Neural progenitor cell (in vitro differentiated cells): Measurements from ENCODE around the gene MAP2.

Experiments
- EZH2 ChIP-seq: fragments of 200-600 bp; sonication (generic); IDR thresholded peaks from 2 replicates; pipeline ENCODE4 v1.6.1; 2017; ENCODE audit warnings: antibody characterized with exemption, mild to moderate bottlenecking, moderate library complexity
- EZH2phosphoT487 ChIP-seq: fragments of 200-600 bp; sonication (generic); IDR thresholded peaks from 2 replicates; pipeline ENCODE4 v1.6.1; 2017; ENCODE audit warnings: antibody characterized with exemption
- TF ChIP-seq, protein P1 (sequence below): fragments of 200-600 bp; sonication (generic); IDR thresholded peaks from 2 replicates; pipeline ENCODE4 v1.5.1; 2017; ENCODE audit warnings: antibody characterized with exemption, mild to moderate bottlenecking

DNA sequence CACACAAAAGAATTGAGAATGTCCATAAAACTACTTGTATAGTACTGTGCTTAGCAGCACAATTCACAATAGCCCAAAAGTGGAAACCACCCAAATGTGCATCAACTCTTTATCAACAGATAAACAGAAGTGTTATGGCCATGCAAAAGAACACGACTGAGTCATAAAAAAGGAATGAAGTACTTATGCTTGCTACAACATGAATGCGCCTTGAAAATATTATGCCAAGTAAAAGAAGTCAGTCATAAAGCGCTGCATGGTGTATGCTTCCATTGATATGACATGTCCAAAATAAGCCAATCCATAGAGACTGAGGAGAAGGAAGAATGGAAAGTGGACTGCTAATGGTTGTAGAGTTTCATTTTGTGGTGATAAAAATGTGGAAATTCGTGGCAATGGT, 12.1 kb upstream of the MAP2 start:
- TF ChIP-seq, protein P1, sequence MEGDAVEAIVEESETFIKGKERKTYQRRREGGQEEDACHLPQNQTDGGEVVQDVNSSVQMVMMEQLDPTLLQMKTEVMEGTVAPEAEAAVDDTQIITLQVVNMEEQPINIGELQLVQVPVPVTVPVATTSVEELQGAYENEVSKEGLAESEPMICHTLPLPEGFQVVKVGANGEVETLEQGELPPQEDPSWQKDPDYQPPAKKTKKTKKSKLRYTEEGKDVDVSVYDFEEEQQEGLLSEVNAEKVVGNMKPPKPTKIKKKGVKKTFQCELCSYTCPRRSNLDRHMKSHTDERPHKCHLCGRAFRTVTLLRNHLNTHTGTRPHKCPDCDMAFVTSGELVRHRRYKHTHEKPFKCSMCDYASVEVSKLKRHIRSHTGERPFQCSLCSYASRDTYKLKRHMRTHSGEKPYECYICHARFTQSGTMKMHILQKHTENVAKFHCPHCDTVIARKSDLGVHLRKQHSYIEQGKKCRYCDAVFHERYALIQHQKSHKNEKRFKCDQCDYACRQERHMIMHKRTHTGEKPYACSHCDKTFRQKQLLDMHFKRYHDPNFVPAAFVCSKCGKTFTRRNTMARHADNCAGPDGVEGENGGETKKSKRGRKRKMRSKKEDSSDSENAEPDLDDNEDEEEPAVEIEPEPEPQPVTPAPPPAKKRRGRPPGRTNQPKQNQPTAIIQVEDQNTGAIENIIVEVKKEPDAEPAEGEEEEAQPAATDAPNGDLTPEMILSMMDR: no peak
- TF ChIP-seq EZH2 (no peak), EZH2phosphoT487 (no peak)
